Fibroblast of pulmonary artery (primary cell): ENCODE results near the gene WDR1.

Source experiments
- DNase-seq: peaks from one replicate; pipeline ENCODE4 v3.0.0-alpha.2; 2010; ENCODE audit warnings: low read depth
- H3K4me3 ChIP-seq: replicated peaks from 2 replicates; pipeline ENCODE4 v1.5.1; 2011; ENCODE audit warnings: low read depth, mild to moderate bottlenecking, control low read depth, low read length, moderate library complexity
- TF ChIP-seq, protein P1 (sequence below): IDR thresholded peaks from 2 replicates; pipeline ENCODE4 v1.5.1; 2011; ENCODE audit warnings: mild to moderate bottlenecking, control low read depth, low read length, inconsistent platforms; ENCODE audit errors: missing control alignments

WDR1 gene

DNA sequence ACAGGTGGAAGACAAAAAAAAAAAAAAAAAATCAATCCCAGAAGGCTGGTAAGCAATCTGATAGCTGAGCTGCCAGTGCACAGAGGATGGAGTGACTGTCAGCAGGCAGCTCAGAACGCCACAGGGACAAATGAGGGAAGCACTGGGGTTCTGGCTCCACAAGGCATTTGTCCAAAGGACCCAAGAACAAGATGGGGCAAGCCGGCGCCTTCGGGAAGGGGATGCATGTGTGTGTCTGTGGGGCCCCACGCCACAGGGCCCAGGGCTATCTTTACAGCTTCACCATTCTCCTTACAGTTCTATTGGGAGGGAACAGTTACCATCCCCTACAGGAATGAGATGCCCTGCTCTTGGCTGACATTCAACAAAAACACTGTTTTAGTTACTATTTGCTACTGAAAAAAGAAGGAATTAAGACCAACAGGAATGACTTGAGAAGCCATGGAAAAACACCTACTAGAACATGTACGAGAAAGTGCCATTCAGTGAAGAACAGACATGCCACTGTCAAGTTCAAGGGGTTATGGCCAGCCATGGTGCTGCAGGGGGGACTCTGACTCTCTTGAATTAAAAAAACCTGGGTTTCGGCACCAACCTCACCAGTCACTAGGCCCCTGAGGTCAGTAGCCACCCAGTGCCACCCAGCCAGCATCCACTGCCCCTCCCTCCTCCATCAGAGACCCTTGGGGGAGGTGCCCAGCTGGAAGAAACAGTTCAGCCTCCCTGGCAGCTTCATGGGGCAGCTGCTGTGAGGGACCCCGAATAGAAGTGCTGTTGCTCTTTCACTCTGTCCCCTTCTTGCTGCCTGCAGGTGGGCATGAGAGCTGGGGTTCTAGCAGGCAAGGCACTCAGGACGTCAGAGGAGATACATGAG, 18.5 kb downstream of the WDR1 start:
- no peak for DNase-seq
- TF ChIP-seq, protein P1, sequence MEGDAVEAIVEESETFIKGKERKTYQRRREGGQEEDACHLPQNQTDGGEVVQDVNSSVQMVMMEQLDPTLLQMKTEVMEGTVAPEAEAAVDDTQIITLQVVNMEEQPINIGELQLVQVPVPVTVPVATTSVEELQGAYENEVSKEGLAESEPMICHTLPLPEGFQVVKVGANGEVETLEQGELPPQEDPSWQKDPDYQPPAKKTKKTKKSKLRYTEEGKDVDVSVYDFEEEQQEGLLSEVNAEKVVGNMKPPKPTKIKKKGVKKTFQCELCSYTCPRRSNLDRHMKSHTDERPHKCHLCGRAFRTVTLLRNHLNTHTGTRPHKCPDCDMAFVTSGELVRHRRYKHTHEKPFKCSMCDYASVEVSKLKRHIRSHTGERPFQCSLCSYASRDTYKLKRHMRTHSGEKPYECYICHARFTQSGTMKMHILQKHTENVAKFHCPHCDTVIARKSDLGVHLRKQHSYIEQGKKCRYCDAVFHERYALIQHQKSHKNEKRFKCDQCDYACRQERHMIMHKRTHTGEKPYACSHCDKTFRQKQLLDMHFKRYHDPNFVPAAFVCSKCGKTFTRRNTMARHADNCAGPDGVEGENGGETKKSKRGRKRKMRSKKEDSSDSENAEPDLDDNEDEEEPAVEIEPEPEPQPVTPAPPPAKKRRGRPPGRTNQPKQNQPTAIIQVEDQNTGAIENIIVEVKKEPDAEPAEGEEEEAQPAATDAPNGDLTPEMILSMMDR: no peak
- H3K4me3 ChIP-seq: no peak overlapping the region

DNA sequence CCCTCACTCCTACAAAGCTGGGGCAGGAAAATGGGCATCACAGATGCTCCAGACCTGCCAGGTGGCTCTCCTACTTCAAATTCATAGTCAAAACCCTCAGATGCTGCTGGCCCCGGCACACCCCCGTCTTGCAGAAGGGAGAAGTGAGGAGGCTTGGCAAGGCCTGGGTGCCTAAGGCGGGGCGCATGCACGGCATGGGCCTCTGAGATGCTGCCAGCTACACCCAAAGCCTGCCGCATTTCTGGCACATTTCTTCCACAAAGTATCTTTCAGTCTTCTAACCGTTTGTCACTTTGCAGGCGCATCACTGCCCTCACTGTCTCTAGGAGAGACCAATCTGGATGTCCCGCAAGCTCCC, 19.6 kb downstream of the WDR1 start:
- TF ChIP-seq, protein P1: no peak
- DNase-seq: no peak
- H3K4me3 ChIP-seq: no peak overlapping the region

DNA sequence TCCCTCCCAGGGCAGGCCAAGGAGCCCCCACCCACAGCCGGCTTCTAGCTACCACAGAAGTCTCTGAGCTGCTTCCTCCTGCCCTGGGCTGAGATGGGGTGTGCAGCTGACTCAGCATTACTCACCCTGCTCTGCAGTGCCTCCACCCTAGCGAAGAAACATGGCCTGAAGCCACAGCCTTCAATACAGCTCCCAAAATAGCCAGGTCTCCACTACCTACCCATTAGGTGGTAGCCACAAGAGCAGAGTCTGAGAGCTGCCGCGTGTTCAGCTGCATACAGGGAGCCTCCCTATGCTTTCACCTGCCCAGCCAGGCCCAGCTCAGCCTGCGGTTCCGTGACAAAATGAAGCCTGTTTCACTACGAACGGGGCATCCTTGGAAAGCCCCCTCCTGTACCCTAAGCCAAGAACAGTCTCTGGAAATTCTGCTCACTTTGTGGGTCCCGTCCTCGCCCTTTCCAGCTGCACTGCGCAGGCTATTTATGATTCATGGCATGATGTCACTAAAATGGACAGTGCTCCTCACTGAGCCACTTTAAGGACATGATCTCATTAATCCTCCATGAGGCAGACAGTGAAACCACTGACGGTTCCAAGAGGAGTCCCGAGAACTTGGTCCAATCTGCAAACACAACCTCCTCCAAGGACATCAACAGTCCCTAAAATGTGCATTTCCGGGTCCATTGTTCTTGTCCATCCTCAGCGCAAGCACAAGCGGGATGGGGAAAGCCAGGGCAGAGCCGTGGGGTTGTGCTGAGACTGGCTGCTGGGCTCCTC, 20.2 kb downstream of the WDR1 start:
- no peak overlapping the region for H3K4me3 ChIP-seq
- TF ChIP-seq, protein P1: no peak

DNA sequence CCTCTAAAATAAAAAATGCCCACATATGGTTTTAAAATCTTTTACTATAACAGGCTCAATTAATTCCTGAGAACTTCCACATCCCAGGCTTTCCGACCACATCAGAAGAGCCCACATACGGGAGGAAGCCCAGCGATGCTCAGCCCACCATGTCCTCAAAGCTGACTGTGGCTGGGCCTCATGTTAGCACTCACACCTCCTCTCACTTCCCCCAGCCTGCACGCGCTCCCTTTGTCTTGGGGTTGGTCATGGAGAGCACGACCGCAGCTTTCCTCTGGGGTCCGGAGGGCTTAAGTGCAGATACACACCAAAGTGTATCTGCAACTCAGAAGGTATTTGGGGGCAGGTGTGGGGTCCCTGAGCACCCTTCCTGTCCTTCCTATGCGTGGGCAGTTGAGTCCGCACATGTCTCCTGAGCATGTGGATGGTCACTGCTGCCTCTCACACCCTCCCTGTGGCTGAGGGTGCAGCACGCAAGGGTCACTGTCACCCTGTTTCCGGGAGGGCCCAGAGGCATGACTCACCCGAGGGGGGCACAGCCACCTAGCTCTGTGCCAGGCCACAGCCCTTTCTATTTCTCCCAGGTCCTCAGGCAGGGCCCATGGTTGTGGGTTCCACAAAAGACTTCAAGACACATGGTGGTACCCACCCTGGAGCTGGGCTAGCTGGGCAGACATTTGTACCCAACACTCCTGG, 21.2 kb downstream of the WDR1 start:
- TF ChIP-seq, protein P1: no peak
- DNase-seq: no peak
- H3K4me3 ChIP-seq: no peak overlapping the region

More for the DNA sequence above, 20.2 kb downstream of the WDR1 start:
- peak; percentile 91 for DNase-seq

DNA sequence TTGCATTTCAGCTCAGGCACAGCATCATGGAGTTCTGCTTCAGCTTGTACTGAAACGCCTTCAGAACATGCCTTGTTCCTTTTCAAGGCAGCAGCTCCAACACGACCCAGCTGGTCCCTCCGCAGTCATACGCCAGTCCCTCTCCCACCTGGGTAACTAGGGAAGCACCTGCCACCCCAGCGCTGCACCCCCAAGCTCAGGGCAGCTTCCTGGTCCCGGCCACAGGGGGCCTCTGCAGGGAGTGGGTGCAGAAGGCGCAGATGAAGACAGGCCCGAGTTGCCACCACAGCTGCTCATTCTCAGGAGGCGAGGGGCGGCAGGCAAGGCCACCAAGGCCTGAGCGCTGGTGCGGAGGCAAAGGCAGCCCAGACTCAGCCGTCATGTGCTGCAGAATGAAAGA, 21.8 kb downstream of the WDR1 start:
- no peak overlapping the region for H3K4me3 ChIP-seq
- TF ChIP-seq, protein P1: no peak
- DNase-seq: no peak

DNA sequence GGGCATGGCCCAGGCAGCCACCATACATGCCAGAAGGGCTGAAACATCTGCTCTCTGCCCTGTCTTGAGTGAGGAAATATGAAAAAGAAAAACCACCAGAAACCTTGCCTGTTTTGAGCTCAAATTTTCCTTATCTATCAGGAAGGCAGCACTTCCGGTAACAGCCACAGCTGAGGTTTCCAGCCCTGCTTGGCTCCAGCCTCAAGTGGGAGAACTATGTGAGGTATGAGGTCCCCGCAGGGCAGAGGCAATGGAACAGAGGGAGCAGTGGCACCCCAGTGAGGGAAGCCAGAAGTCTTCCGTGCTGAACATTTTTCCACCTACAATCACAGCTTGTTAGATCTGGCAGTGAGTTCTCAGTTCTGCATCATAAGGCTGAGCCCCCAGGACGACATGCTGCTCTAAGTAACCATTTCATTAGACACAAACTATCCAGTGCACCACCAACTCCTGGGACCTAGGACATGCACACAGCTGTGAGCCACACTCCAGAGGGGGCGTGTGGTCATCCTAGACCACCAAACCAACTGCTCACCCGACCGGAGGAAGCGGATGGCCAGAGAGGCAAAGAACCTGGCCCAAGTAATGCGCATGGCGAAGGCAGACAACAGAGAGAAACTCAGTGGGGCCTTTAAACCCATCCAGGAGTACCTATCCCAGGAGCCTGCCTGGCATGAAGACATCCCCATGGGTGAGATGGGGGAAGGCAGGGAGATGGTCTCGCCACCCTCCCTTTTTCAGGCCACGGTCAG, 22.6 kb downstream of the WDR1 start:
- H3K4me3 ChIP-seq: no peak overlapping the region
- TF ChIP-seq, protein P1: no peak
- DNase-seq: peak; percentile 97
